MCF 10A (cell line): ENCODE data around the gene CHRNE. TPM values are rescaled to one million over a fixed set of nuclear protein-coding genes. Genes with fewer than 3 reads are reported as not detected.

ENCODE experiments used
- BruUV-seq: library from RNA; stranded (reverse); fragments of 400-500 nt; replicated peaks from 2 replicates; lab custom pipeline; 2021; lab: Mats Ljungman, UMichigan
- CTCF ChIA-PET: fragments of 300-600 bp; sonication (Branson Sonifier 250); formaldehyde crosslinking; extraction: SDS; loops from one replicate; lab custom pipeline; 2021; ENCODE audit warnings: antibody characterized with exemption, inconsistent platforms; lab: Yijun Ruan, JAX
- POLR2A ChIA-PET: fragments of 300-600, 350-650 bp; sonication (Branson Sonifier 250); formaldehyde crosslinking; extraction: SDS; loops from one replicate; lab custom pipeline; 2020; ENCODE audit warnings: antibody characterized with exemption, inconsistent platforms; lab: Yijun Ruan, JAX
- DNase-seq: peaks from one replicate; pipeline ENCODE4 v3.0.0-alpha.2; 2018; ENCODE audit not compliant: unreplicated experiment
- H3K27ac Mint-ChIP-seq: one replicate; pipeline ENCODE4 v1.8.0; 2022; ENCODE audit warnings: mild to moderate bottlenecking, low read depth, mixed read lengths; ENCODE audit not compliant: unreplicated experiment
- H3K27me3 Mint-ChIP-seq: one replicate; pipeline ENCODE4 v1.8.0; 2022; ENCODE audit warnings: mixed read lengths; ENCODE audit not compliant: insufficient read depth, unreplicated experiment
- H3K36me3 Mint-ChIP-seq: one replicate; pipeline ENCODE4 v1.8.0; 2022; ENCODE audit warnings: mild to moderate bottlenecking, moderate library complexity, mixed read lengths; ENCODE audit not compliant: insufficient read depth, unreplicated experiment
- H3K4me1 Mint-ChIP-seq: one replicate; pipeline ENCODE4 v1.8.0; 2022; ENCODE audit warnings: mixed read lengths; ENCODE audit not compliant: insufficient read depth, unreplicated experiment
- H3K4me3 Mint-ChIP-seq: one replicate; pipeline ENCODE4 v1.8.0; 2022; ENCODE audit warnings: mild to moderate bottlenecking, moderate library complexity, mixed read lengths; ENCODE audit not compliant: unreplicated experiment
- H3K9me3 Mint-ChIP-seq: one replicate; pipeline ENCODE4 v1.8.0; 2022; ENCODE audit warnings: mixed read lengths; ENCODE audit not compliant: unreplicated experiment
- CTCF ChIP-seq: fragments of 200-600 bp; IDR thresholded peaks from one replicate; pipeline ENCODE4 v1.8.0; 2022; ENCODE audit warnings: antibody characterized with exemption, mild to moderate bottlenecking; ENCODE audit not compliant: unreplicated experiment
- intact Hi-C: fragments of 100-400 bp; cut with micrococcal nuclease; formaldehyde crosslinking; loops from 2 replicates; pipeline ENCODE4 v1.14.1; 2022
- total RNA-seq: library from RNA; stranded (reverse); gene quantifications from 2 replicates; pipeline ENCODE4 v1.2.3, GENCODE V29; 2022

Gene CHRNE
- total RNA-seq, 1 experiment from 2014 or later = not detected

GRCh38 chr17:4891411-4892410, 11.2 kb downstream of the CHRNE start:
- no peak for TF ChIP-seq CTCF
- H3K36me3 Mint-ChIP-seq = peaks cover 78% of the 10 kb centered on the region
- DNase-seq = no peak

GRCh38 chr17:4887581-4887980, 15.3 kb downstream of the CHRNE start:
- ChIA-PET CTCF (interaction anchor here (0.7 to 12.8 kb wide), 6 partner anchors 9 to 106 kb away, joined by 3 to 88 read pairs (median 5); partner anchors contain the start of genes CHRNE, GLTPD2 and VMO1), POLR2A (interaction anchor here (1.1 to 2.5 kb wide), 2 partner anchors 71 to 97 kb away, joined by 3 to 9 read pairs; no protein-coding TSS in a partner anchor)

More at GRCh38 chr17:4891411-4892410, 11.2 kb downstream of the CHRNE start:
- H3K27me3 Mint-ChIP-seq = no peaks in the 10 kb centered on the region
- H3K9me3 Mint-ChIP-seq = no peaks in the 10 kb centered on the region
- H3K4me3 Mint-ChIP-seq = no peak overlapping the region
- intact Hi-C loops = no loop called here
- no TSS peak for BruUV-seq
- POLR2A ChIA-PET = interaction anchor here (0.6 to 2.0 kb wide), 6 partner anchors 9 to 160 kb away, joined by 3 to 5 read pairs (median 4); no protein-coding TSS in a partner anchor
- no peak overlapping the region for H3K27ac Mint-ChIP-seq
- CTCF ChIA-PET = interaction anchor here (0.6 to 12.8 kb wide), 7 partner anchors 10 to 189 kb away, joined by 3 to 88 read pairs (median 5); partner anchors contain the start of genes CHRNE, GLTPD2 and VMO1
- H3K4me1 Mint-ChIP-seq = no peaks in the 10 kb centered on the region

DNA sequence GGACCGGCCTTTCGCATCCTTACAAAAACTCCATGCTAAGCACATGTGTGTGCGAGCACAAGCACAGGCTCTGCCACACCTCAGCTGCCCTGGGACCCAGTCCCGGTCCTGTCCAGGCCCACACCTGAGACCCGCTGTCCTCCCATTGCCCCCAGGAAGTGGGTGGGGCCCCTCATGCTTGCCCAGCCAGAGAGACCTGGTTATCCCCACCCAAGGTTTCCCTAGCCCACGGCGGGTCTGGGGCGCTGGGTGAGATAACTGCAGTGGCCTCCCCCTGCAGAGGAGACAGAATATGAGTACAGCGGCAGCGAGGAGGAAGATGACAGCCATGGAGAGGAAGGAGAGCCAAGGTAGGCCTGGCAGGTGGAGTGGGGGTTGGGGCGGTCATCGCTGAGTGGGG, 16.1 kb downstream of the CHRNE start:
- Mint-ChIP-seq H3K27me3 (no peaks in the 10 kb centered on the region), H3K27ac (no peak overlapping the region), H3K9me3 (no peaks in the 10 kb centered on the region), H3K4me1 (peaks cover 2% of the 10 kb centered on the region), H3K4me3 (no peak overlapping the region), H3K36me3 (peaks cover 92% of the 10 kb centered on the region)
- ChIA-PET CTCF (interaction anchor here (0.6 to 12.8 kb wide), 2 partner anchors 14 to 99 kb away, joined by 3 to 88 read pairs; partner anchors contain the start of genes GLTPD2 and VMO1), POLR2A (interaction anchor here (2.5 kb wide), 1 partner anchor 97 kb away, joined by 9 read pairs; no protein-coding TSS in a partner anchor)
- BruUV-seq = no TSS peak
- intact Hi-C loops = no loop called here
- no peak for TF ChIP-seq CTCF
- no peak for DNase-seq

More at GRCh38 chr17:4887581-4887980, 15.3 kb downstream of the CHRNE start:
- no peak overlapping the region for H3K4me3 Mint-ChIP-seq
- H3K4me1 Mint-ChIP-seq = no peaks in the 10 kb centered on the region
- H3K27me3 Mint-ChIP-seq = no peaks in the 10 kb centered on the region
- intact Hi-C loops = no loop called here
- H3K36me3 Mint-ChIP-seq = peaks cover 92% of the 10 kb centered on the region
- H3K27ac Mint-ChIP-seq = no peak overlapping the region
- BruUV-seq = no TSS peak
- no peak for DNase-seq
- no peaks in the 10 kb centered on the region for H3K9me3 Mint-ChIP-seq
- no peak for TF ChIP-seq CTCF

DNA sequence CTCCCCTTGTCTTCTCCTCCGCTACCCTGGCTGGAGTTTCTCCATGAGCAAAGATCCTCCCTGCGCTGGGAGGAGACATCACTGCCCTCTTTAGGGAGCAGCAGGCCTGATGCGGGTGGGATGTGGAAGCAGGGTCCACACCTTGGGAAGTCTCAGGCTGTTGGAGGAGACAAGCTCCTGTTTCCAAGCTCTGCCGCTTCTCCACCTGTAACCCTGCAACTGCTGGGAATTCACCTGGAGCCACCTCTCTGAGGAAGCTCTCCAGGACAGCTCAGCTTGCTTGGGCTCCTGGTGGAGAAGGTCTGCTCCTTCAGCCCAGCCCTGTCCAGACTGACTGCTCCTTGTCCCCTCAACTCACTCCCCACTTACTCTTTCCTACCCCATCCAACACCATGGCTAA, 18.4 kb downstream of the CHRNE start:
- no peak for DNase-seq
- BruUV-seq = no TSS peak
- TF ChIP-seq CTCF = no peak
- POLR2A ChIA-PET = interaction anchor here (0.6 to 1.9 kb wide), 6 partner anchors 30 to 173 kb away, joined by 3 to 7 read pairs (median 3); partner anchors contain the start of genes PSMB6 and VMO1
- H3K9me3 Mint-ChIP-seq = no peaks in the 10 kb centered on the region
- H3K27me3 Mint-ChIP-seq = no peaks in the 10 kb centered on the region
- peaks cover 6% of the 10 kb centered on the region for H3K4me1 Mint-ChIP-seq
- peaks cover 91% of the 10 kb centered on the region for H3K36me3 Mint-ChIP-seq
- H3K27ac Mint-ChIP-seq = no peak overlapping the region
- CTCF ChIA-PET = interaction anchor here (1.1 to 12.8 kb wide), 2 partner anchors 17 to 96 kb away, joined by 7 to 88 read pairs; partner anchors contain the start of genes GLTPD2 and VMO1
- intact Hi-C loops = loop anchor here (5.0 kb wide), 1 partner anchor 77 kb away; the partner anchor contains the start of gene PLD2
- no peak overlapping the region for H3K4me3 Mint-ChIP-seq
